Measurements from ENCODE around the gene RABGAP1L. TPM values are rescaled to one million over a fixed set of nuclear protein-coding genes. Genes with fewer than 3 reads are reported as not detected.

The RABGAP1L gene
- total and polyA plus RNA-seq, 4 donors, result 4.8 to 53.5 (median 18.8) TPM

DNA sequence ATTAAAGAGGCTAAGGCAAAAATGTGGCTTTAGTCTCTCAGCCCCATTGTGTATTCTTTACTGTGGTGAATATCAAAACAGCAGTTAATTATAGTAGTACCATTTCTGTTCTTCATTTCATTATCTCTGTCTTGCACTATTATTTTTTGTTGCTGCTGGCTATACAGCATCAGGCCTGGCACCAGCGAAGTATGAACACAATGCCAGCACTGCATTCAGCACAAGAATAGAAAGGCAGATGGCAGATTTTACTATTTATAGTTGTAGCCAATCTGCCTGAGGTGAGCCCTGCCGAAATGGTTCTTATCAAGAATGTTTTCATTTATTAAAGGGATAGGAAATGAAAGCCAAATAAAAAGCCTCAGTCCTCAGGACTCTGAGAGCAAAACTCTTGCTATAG lies 360.5 kb downstream of the RABGAP1L start:
- DNase-seq (ENCODE audit: low spot score), result no peak
- Histone ChIP-seq H3K4me1 (ENCODE audit: control insufficient read depth in 4 of 4, insufficient read depth in 4 of 4, low read length in 3 of 4) (no peaks in the 10 kb centered on the region), H3K36me3 (ENCODE audit: control insufficient read depth in 4 of 4, insufficient read depth in 3 of 4, low read depth in 1 of 4, low read length in 3 of 4) (no peaks in the 10 kb centered on the region), H3K9ac (ENCODE audit: low read depth in 1 of 2, low read length in 2 of 2) (no peak overlapping the region), H3K9me3 (ENCODE audit: control insufficient read depth in 4 of 4, low read length in 3 of 4) (peaks cover 0 to 3% (median under 1%) of the 10 kb centered on the region in 4 donors), H3K27ac (ENCODE audit: low read depth in 1 of 2, low read length in 2 of 2) (no peak overlapping the region), H3K27me3 (ENCODE audit: control insufficient read depth in 4 of 4, insufficient read depth in 4 of 4, low read length in 3 of 4) (no peaks in the 10 kb centered on the region), H3K4me3 (ENCODE audit: low read depth in 1 of 3, low read length in 3 of 3) (no peak overlapping the region)
- no peak for TF ChIP-seq HNF4G (IDR thresholded peaks at IDR 0.05)
- TF ChIP-seq HNF4A (conservative IDR thresholded peaks at IDR 0.05), result no peak
- no peak for TF ChIP-seq SP1 (IDR thresholded peaks at IDR 0.05)
- no peak for TF ChIP-seq CTCF (IDR thresholded peaks at IDR 0.05; ENCODE audit: low read depth, low read length, missing input control)
- no peak for TF ChIP-seq FOXA1 (IDR thresholded peaks at IDR 0.05)
- no peak for TF ChIP-seq NR2F2 (IDR thresholded peaks at IDR 0.05)
- 85% methylated on average over 2 of the region's 2 CpGs for WGBS

GRCh38 chr1:174531751-174532150 lies 372.4 kb downstream of the RABGAP1L start:
- no peak overlapping the region for H3K27ac ChIP-seq (ENCODE audit: low read depth in 1 of 2, low read length in 2 of 2)
- H3K9me3 ChIP-seq (ENCODE audit: control insufficient read depth in 4 of 4, low read length in 3 of 4), result peaks cover 0 to 9% (median 3%) of the 10 kb centered on the region in 4 donors
- H3K4me1 ChIP-seq (ENCODE audit: control insufficient read depth in 4 of 4, insufficient read depth in 4 of 4, low read length in 3 of 4), result no peaks in the 10 kb centered on the region
- H3K9ac ChIP-seq (ENCODE audit: low read depth in 1 of 2, low read length in 2 of 2), result no peak overlapping the region
- no peaks in the 10 kb centered on the region for H3K36me3 ChIP-seq (ENCODE audit: control insufficient read depth in 4 of 4, insufficient read depth in 3 of 4, low read depth in 1 of 4, low read length in 3 of 4)
- WGBS, result 100% methylated on average over 1 of the region's 1 CpG
- no peak overlapping the region for H3K4me3 ChIP-seq (ENCODE audit: low read depth in 1 of 3, low read length in 3 of 3)
- H3K27me3 ChIP-seq (ENCODE audit: control insufficient read depth in 4 of 4, insufficient read depth in 4 of 4, low read length in 3 of 4), result no peaks in the 10 kb centered on the region
- no peak for DNase-seq (ENCODE audit: low spot score)
- TF ChIP-seq RAD21 (IDR thresholded peaks at IDR 0.05) (no peak), CTCF (IDR thresholded peaks at IDR 0.05; ENCODE audit: low read depth, low read length, missing input control) (no peak), YY1 (IDR thresholded peaks at IDR 0.05) (no peak), REST (IDR thresholded peaks at IDR 0.05) (no peak), MAX (IDR thresholded peaks at IDR 0.05) (no peak), EGR1 (IDR thresholded peaks at IDR 0.05; ENCODE audit: low read depth in 2 of 2) (no peak), HNF4A (conservative IDR thresholded peaks at IDR 0.05) (no peak), FOXA2 (IDR thresholded peaks at IDR 0.05) (no peak), GABPA (IDR thresholded peaks at IDR 0.05 in 1 of 2, conservative IDR thresholded peaks at IDR 0.05 in 1 of 2) (no peak), FOXA1 (IDR thresholded peaks at IDR 0.05) (no peak), TAF1 (conservative IDR thresholded peaks at IDR 0.05) (no peak), JUND (IDR thresholded peaks at IDR 0.05) (no peak), SP1 (IDR thresholded peaks at IDR 0.05) (no peak), NR2F2 (IDR thresholded peaks at IDR 0.05) (no peak), ATF3 (IDR thresholded peaks at IDR 0.05) (no peak), HNF4G (IDR thresholded peaks at IDR 0.05) (no peak), RXRA (IDR thresholded peaks at IDR 0.05) (no peak)
- TF ChIP-seq, protein P1, sequence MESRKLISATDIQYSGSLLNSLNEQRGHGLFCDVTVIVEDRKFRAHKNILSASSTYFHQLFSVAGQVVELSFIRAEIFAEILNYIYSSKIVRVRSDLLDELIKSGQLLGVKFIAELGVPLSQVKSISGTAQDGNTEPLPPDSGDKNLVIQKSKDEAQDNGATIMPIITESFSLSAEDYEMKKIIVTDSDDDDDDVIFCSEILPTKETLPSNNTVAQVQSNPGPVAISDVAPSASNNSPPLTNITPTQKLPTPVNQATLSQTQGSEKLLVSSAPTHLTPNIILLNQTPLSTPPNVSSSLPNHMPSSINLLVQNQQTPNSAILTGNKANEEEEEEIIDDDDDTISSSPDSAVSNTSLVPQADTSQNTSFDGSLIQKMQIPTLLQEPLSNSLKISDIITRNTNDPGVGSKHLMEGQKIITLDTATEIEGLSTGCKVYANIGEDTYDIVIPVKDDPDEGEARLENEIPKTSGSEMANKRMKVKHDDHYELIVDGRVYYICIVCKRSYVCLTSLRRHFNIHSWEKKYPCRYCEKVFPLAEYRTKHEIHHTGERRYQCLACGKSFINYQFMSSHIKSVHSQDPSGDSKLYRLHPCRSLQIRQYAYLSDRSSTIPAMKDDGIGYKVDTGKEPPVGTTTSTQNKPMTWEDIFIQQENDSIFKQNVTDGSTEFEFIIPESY (IDR thresholded peaks at IDR 0.05), result no peak

Measured in liver (tissue), 9 donors.